Cardiac fibroblast (primary cell): Measurements from ENCODE around the gene DOP1A.
A peak's percentile ranks its signal among the peaks of the same experiment; 100 is the strongest.

Experiments
- DNase-seq, 2 donors: peaks; one replicate each; pipeline versions ENCODE4 v3.0.0 to v3.0.0-alpha.2; 2010; ENCODE audit warnings: low read depth in 2 of 2
- H3K4me3 ChIP-seq, 2 donors: replicated peaks in 1 of 2; 1 replicate in 1 of 2; 2 replicates in 1 of 2; pipeline ENCODE4 v1.5.1; 2011; ENCODE audit warnings: low read depth in 2 of 2, low read length in 2 of 2, mild to moderate bottlenecking in 2 of 2, moderate library complexity in 1 of 2
- TF ChIP-seq, protein P1 (sequence below): IDR thresholded peaks from one replicate; pipeline ENCODE4 v1.5.1; 2011; ENCODE audit warnings: low read depth, mild to moderate bottlenecking, low read length, inconsistent platforms

Gene DOP1A

DNA sequence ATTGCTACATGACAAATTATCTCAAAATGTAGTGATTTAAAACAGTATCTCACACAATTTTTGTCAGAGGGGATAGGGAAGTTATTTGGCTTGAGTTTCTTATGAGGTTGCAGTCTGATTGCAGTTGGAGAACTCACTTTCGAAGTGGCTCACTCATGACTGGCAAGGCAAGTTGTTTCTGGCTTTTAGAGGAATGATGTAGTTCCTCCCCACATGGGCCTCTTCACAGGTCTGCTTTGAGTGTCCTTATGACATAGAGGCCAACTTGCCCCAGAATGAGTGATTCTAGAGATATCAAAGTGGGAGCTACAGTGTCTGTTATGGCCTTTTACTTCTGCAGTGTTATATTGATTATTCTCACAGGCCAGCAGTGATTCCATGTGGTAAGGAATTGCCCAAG, 6.1 kb downstream of the DOP1A start:
- no peak overlapping the region for H3K4me3 ChIP-seq
- TF ChIP-seq, protein P1, sequence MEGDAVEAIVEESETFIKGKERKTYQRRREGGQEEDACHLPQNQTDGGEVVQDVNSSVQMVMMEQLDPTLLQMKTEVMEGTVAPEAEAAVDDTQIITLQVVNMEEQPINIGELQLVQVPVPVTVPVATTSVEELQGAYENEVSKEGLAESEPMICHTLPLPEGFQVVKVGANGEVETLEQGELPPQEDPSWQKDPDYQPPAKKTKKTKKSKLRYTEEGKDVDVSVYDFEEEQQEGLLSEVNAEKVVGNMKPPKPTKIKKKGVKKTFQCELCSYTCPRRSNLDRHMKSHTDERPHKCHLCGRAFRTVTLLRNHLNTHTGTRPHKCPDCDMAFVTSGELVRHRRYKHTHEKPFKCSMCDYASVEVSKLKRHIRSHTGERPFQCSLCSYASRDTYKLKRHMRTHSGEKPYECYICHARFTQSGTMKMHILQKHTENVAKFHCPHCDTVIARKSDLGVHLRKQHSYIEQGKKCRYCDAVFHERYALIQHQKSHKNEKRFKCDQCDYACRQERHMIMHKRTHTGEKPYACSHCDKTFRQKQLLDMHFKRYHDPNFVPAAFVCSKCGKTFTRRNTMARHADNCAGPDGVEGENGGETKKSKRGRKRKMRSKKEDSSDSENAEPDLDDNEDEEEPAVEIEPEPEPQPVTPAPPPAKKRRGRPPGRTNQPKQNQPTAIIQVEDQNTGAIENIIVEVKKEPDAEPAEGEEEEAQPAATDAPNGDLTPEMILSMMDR = no peak
- DNase-seq = no peak

DNA sequence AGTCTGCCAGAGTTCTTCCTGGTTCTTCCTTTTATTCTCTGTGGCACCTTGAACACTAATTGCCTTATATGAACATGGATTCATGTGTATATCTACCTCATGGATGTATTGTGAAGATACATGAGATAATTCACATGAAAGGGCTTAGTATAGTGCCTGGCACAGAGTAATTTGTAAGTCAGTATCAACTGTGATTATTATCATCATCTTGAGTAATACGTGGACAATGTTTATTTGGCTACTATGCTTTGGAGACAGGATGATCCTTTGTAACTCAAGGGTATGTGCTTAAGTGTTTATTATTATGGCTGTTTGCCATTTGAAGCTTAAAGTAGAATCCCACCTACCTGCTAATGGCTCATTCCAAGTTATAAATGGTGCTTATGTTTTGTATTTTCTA, 16.0 kb downstream of the DOP1A start:
- H3K4me3 ChIP-seq = no peak overlapping the region
- no peak for DNase-seq
- TF ChIP-seq, protein P1 = no peak

GRCh38 chr6:83086751-83087150, 19.3 kb downstream of the DOP1A start:
- no peak for DNase-seq
- H3K4me3 ChIP-seq = no peak overlapping the region
- TF ChIP-seq, protein P1 = no peak

DNA sequence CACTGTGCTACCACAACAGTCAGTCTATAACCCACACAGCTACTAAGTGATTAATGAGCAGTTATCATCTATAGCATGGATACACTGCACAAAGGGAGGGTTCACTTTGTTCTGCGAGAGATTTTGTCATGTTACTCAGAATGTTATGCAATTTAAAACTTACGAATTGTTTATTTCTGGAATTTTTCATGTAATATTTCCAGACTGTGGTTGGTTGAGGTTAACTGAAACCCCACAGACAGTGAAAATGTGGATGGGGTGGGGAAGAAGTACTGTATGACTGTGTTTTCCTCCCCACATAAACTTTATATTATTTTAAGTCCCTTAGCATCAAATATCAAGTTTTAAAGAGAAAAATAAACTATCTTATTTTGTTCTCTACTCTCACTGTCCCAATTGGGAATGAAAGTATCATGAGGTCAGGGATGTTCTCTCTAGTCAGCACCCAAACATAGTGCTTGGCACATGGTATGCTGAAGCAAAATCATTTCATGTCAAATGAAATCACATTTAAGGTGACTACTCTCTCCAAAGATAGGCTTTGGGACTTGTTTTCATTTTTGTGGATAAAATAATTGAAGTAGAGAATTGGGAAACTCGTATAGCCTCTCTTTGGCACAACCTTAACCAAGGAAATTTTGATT, 25.4 kb downstream of the DOP1A start:
- TF ChIP-seq, protein P1 = no peak
- peak; percentile 31 to 69 for DNase-seq
- no peak overlapping the region for H3K4me3 ChIP-seq

DNA sequence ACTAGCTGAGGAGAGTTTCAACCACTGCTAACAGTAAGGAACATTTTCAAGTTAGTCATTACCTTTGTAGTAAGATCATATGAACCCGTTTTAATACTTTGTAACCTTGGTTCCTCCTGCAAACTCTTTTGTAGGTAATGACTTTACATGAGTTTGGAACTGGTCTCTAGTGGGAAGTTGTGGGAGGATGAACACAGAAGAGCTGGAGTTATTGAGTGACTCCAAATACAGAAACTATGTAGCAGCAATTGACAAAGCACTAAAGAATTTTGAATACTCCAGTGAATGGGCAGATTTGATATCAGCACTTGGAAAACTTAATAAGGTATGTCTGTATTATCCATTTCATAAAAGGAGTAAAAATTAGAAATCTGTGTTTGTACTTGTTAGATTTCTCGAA, 29.3 kb downstream of the DOP1A start:
- DNase-seq = peak; percentile 17 to 37
- no peak overlapping the region for H3K4me3 ChIP-seq
- TF ChIP-seq, protein P1 = no peak

- TF ChIP-seq, protein P1 = no peak
Observed at GRCh38 chr6:83097204-83097603, 29.7 kb downstream of the DOP1A start.

DNA sequence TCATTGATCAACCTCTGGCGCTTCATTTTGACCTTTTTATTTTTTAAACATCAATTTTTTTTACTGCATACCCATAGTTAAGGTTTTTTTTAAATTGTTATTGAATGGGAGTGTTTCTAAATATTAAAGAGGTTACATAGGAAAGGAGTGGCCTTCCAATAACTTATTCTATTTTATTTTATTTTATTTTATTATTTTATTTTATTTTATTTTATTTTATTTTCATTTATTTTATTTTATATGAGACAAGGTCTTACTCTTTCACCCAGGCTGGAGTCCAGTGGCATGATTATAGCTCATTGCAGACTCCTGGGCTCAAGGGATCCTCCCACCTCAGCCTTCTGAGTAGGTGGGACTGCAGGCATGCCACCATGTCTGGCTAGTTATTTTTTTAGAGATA, 30.2 kb downstream of the DOP1A start:
- TF ChIP-seq, protein P1 = no peak
- no peak overlapping the region for H3K4me3 ChIP-seq
- DNase-seq = no peak

More at GRCh38 chr6:83097204-83097603, 29.7 kb downstream of the DOP1A start:
- DNase-seq = peak in 1 of 2 donors; percentile 63
- no peak overlapping the region for H3K4me3 ChIP-seq
